Mucosa of gallbladder (tissue), 1 donor: Measurements from ENCODE around the gene RASGRF1. TPM values are rescaled to one million over a fixed set of nuclear protein-coding genes. Genes with fewer than 3 reads are reported as not detected.
"Not testable (repeated sequence)": the region's sequence is repeated elsewhere in the genome, so short reads cannot be mapped to it uniquely, and the experiment has no call there.

Experiments
- DNase-seq: peaks from one replicate; pipeline ENCODE4 v3.0.0-alpha.2; 2020; ENCODE audit warnings: low spot score
- total RNA-seq: library from RNA; stranded (reverse); gene quantifications from one replicate; pipeline ENCODE4 v1.2.1, GENCODE V29; 2021
- donor health status: DM: no; HTN: no; CAD: no.

Gene RASGRF1, protein sequence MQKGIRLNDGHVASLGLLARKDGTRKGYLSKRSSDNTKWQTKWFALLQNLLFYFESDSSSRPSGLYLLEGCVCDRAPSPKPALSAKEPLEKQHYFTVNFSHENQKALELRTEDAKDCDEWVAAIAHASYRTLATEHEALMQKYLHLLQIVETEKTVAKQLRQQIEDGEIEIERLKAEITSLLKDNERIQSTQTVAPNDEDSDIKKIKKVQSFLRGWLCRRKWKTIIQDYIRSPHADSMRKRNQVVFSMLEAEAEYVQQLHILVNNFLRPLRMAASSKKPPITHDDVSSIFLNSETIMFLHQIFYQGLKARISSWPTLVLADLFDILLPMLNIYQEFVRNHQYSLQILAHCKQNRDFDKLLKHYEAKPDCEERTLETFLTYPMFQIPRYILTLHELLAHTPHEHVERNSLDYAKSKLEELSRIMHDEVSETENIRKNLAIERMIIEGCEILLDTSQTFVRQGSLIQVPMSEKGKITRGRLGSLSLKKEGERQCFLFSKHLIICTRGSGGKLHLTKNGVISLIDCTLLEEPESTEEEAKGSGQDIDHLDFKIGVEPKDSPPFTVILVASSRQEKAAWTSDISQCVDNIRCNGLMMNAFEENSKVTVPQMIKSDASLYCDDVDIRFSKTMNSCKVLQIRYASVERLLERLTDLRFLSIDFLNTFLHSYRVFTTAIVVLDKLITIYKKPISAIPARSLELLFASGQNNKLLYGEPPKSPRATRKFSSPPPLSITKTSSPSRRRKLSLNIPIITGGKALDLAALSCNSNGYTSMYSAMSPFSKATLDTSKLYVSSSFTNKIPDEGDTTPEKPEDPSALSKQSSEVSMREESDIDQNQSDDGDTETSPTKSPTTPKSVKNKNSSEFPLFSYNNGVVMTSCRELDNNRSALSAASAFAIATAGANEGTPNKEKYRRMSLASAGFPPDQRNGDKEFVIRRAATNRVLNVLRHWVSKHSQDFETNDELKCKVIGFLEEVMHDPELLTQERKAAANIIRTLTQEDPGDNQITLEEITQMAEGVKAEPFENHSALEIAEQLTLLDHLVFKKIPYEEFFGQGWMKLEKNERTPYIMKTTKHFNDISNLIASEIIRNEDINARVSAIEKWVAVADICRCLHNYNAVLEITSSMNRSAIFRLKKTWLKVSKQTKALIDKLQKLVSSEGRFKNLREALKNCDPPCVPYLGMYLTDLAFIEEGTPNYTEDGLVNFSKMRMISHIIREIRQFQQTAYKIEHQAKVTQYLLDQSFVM (N-terminal part only)
- total RNA-seq, result 0.32 TPM

DNA sequence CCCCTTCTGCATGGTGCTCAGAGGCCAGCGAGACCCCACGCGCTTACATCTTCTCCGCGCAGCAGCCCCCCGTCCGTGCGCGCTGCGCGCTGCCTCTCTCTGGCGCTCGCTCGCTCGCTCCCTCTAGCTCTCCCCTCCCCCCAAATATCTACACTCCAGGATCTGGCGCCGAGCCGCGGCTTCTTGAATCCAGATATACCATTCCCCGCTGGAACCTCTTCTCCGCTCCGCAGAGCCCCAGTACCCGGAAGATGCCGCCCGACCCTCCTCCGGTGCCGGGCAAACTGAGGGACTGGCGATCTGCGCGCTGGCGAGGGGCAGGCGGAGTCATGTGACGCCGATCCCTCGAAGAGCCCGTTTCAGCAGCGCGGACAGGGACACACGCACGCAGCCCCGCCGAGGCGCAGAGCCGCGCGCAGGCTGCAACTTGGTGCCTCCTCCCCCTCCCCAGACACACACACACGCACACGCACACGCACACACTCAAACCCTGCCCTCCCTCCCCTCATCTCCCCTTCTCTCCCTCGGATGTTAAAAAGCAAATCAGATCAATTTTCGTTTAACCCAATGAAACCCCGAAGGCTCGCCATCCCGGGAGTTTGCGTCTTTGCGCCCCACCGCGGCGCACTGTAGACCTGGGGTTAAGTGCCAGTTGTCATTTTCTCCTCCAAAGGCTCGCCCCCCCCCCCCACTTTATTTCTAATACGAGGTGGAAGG is at the start of gene RASGRF1:
Gene RASGRF1, minus strand, starts transcription at position 294 of the 717 bp plus-strand sequence. Its CDS starts 282 bp downstream, at position 12.
- DNase-seq, result no peak

DNA sequence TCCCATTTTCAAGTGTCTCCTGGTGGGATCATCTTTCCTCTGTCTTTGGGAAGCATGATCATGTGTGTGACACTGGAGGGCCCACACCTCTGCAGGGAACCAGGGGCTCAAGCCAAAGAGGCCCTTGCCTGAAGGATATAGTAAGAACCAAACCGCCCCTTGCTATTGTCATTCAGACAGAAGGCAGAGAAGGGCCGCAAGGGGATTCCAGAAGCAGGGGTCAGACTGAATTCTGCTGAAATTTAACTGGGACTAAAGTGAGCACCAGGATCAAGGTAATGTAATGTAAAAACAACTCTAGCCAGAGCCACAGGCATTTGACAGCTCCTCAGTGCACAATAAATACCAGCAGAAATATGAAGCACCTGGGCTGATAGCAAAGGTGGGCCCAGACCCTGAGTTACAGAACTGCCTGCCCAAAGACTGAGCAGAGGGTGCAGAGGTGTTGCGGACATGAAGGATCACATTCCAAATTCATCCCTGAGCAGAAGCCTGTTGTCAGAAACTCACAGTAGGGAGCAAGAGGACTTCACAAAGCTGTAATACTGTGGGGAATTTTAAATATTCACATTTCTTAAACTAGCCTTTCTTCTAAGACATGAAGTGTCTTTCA is 46.0 kb upstream of the RASGRF1 start:
- no peak for DNase-seq

DNA sequence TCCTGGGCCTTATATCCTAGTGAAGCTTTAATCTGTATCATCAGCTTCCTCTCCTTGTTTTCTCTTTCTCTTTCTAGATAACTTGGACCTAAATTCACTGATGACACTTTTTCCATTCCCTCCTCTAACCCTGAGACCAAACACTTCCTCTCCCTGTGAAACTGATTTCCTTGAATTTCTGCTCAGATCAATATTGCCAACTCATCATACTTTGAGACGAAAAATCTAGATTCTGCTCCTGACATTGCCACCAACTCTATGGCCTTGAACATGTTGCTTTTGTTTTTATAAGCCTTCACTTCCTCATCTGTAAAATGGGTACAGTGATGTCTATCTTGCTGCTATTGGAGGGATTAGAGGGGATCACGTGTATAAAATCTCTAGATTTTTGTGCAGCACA is 42.7 kb upstream of the RASGRF1 start:
- DNase-seq, result no peak

DNA sequence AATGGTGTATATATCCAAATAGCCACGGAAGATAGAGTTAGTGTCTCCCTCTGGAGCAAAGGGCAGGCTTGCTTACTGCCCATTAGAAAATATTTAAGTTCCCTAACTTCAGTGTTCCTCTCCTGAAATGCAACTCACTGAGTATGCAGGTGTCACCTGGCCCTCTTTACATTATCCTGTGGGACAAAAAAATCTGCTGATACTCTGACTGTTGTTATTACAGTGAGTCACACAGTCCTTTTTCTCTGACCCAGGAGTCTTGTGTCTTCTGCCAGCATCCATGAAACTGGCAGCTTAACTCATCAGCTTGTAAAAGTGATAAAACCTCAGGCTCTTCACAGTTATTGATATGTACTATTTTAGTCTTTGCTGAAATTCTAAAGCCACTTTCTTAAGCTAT is 42.2 kb upstream of the RASGRF1 start:
- DNase-seq, result no peak

DNA sequence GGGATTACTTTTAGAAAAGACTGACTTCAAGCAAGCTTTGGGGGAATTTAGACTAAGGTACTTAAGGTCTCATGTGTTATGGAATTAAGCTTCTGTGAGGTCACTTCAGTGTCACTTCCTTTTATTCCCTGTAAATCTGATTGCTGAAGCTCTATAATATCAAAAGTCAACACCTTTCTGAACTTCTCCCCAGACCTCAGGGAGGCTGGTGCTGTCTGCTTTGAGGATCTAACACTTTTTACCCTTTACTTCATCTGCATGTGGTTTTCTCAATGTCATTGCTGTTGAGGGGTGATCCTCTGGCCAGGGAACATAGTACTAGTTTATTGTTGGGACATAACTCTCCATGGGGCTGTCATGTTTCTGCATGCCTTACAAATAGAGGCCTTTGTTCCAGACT is 41.8 kb upstream of the RASGRF1 start:
- DNase-seq, result no peak

DNA sequence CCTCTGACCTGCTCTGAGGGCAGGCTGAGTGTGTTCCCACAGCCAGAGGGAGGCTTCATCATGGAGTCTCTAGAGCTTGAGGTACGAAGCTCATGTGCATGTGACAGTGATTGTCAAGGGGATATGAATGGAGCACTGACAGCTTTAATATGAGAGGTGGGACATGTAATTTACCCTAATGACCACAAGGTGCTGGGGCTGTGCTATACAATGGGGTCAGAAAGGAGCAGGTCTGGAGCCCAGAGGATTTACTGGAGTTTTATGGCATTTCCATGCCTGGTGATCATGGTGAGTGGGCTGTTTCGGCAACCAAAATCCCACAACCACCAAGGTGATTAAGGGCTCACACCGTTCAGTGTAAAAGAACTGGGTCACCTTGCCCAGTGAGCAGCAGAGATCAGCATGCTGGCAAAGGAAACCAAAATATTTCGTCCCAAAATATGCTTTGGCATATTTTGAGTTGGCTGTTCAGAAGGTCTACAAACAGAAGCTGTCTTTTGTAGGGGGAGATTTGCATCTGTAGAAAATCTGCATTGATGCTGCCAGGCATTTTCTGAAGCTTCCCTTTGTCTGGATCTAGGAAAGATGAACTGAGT is 40.1 kb upstream of the RASGRF1 start:
- DNase-seq, result no peak

DNA sequence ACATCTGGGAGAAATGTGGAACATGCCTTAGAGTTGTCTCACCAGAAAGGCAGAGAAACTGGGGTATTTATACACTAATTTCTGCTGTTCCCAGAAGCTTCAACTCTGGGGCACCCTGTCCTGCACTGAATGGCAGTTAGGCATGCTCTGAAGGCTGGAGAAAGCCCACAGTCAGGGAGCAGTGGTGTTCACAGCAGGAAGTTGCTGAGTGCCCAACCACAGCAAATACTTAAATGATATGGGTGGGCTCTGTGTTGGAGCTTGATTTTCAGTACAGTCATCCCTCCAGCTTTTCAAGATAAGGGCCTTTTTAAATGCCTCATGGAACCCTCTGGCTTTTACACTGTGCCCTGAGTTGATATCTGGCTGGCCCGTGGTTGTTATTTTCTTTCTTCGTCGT is 38.7 kb upstream of the RASGRF1 start:
- no peak for DNase-seq

DNA sequence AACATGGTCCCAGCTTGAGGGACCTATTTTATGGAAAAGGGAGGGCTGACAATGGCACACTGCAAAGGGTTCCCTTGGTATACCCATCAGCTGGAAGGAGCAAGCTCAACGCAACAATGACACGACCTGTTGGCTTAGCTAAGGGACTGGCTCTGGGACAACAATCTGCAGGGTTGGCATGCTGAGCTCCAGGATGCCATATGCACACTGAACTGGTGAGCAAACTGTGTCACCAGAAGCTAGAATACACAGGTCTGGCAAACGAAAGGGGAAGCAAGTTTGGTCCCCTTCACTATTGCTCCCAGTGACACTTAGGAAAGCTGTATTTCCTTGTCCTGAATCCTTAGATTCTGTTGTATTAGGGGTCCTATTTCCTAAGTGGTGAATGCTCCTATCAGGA is 38.0 kb upstream of the RASGRF1 start:
- DNase-seq, result no peak

DNA sequence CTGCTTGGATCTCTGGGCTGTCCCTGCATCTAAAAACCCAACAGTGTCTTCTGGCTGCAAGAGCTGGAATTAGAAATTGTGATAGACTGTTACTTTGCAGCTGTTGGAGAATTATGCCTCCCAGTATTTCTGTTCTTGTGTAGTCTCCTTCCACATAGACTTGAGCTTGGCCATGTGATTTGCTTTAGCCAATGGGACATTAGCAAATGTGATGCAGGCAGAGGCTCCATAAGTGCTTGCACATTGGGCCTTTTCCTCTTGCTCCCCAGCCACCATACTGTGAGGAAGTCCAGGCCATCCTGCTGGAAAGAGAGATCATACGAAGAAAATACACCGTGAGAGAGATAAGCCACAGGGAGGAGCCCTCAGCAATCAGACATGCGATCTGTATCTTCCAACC is 33.8 kb upstream of the RASGRF1 start:
- DNase-seq, result no peak

DNA sequence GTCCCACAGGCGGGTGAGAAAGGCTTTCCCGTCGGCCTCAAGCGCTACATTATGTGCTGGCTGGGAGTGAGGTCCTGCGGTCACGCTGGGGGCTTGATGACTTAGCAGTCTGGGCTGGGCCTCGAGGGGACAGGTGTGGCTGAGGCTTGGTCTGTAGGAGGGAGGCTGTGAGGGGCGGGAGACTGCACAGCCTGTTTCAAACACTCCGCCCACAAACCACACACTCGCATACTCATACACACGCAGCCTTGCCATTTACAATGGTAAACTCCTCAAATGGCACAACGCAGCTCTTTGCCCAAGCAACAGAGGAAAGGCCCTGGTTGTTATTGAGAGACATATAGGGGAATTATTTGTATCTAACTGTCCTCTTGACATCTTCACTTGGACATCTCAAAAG is 32.4 kb upstream of the RASGRF1 start:
- DNase-seq, result no peak

DNA sequence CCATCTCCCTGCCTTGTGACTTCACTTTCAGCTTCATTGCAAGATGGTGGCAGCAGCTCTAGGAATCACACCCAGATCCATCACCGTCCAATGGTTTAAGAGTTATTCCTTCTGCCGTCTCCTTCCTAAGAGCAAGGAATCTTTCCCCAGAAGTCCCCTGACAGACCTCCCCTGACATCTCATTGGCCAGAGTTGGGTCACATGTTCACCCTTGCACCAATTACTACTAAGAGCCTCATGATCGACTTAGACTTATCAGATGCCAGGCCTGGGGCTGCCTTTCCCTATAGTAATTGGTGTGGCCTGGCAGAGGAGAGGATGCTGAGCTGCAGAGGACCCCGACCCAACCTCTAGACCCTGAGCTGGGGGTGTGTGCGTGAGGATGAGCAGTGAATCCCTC is 31.8 kb upstream of the RASGRF1 start:
- peak; percentile 1 for DNase-seq

DNA sequence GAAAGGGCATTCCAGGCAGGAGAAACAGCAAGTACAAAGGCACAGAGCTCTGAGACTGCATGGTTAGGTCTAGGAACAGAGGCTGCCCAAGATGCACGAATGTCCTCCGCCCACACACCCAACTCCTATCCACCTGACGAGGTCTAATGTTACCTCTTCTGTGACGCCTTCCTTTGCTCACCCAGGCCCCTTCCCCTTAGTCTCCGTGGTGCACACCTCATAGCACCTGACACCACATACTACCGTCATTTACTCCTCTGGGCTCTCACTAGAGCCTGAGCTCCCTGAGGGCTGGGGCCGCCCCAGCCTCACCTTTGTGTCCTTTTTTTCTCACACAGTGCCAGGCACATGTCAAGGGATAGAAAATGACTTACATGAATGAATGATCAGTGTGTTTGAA is 31.0 kb upstream of the RASGRF1 start:
- DNase-seq, result no peak

DNA sequence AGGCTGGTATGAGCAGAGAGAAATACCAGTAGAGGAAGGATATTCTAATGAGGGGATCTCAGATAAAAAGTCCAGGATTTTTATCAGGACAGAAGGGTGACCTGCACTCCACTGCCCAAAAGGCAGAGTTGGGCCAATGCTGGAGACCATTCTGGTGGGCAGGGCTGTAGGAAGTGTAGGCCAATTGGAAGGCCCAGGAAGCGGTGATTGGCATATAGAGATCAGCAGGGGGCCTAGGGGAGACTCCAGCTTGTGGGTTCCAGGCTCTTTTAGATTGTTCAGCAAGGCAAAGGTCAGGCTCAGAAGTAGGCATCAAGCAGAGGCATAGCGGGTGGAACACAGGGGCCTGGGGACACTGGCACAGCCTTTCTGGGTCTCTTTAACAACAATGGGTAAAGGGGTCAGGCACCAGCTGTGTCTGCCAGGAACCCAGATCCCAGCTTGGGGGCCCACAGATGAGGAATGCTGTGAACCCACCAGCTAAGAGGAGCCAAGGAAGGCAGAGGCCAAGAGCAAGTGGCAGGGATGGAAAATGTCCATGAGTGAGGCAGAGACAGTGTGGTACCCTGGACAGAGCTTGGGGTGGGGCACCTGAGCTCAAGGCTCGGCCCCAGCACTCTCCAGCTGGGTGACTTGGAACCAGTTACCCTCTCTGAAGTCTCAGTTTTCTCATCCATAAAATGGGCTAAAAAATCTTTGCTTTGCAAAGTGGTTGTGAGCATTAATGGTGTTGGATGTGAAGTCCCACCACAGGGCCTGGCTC is 27.0 kb upstream of the RASGRF1 start:
- DNase-seq, result no peak

DNA sequence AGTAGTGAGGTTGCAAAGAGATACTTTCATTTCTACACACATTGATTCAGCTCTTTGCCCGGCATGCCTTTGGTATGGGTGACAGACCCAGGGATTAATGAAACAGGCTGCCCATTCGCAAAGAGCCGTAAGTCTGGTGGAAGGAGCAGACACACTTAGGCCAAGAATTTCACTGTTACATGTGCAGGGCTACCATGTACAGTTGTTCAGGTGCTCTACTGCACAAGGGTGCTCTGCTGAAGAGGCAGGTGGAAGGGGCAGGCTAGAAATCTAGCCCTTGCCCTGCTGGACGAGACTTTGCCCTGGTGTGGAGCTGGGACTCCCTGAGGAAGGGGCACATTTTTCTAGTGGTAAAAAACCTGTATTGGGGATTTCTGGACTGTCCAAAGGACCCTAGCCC is 26.2 kb upstream of the RASGRF1 start:
- no peak for DNase-seq

DNA sequence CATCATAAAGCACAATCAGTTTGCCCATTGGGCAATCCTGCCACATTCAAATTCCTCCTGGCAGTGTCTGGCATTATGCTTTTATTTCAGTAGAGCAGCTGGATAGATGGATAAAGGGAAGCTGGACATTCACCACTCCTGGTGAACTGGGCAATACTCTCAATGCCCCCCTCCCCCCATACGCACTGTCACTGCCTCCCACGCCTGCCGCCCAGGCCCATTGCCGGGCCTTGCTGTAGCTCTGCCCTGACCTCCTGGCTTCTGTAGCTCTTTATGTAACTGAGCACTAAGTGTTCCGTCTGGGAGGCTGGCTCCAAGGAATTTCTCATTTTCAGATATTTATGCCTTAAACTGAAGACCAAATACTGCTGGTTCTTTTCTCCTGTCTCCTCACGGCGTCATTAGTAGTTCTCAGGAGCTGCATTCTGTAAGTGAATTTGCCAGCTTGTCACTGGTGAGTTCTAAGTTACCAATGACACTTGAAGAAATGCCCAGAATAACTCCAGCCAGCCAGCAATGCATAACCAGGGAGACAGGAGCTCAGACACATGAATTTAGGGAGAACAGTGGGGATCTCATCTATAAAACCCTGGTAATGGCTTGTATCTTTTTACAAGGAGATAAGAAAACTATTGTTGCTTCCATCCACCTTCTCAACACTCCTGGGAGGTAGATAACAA is 25.5 kb upstream of the RASGRF1 start:
- DNase-seq, result no peak

DNA sequence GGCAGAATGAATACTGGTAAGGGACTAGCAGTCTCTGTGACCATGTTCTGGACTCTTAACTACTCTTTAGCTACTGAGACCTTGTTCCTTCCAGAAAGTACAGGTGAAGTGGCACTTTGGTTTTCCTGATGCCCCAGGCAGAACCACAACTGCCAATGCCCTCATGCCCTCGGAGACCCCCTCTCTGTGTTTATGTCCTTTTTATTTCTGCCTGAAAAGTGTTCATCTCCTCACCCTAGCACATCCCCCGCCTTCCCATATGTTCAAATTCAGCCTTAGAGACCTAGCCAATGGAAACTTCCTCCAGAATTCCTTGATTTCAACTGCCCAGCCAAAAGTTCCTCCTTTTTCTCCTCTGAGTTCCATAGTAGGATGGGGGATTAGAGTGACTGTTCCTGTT is 23.3 kb upstream of the RASGRF1 start:
- DNase-seq, result no peak

DNA sequence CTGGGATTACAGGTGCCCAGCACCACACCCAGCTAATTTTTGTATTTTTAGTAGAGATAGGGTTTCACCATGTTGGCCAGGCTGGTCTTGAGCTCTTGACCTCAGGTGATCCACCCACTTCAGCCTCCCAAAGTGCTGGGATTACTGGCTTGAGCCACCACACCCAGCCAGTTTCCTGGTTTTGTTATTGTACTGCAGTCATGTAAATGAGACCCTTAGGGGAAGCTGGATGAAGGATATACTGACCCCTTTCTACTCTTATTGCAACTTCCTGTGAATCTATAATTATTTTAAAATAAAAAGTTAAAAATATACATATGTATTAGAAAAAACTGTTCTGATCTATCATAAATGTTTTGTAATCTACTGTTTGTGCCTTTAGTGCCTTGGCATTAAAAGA is 20.8 kb upstream of the RASGRF1 start:
- not testable (repeated sequence) for DNase-seq

DNA sequence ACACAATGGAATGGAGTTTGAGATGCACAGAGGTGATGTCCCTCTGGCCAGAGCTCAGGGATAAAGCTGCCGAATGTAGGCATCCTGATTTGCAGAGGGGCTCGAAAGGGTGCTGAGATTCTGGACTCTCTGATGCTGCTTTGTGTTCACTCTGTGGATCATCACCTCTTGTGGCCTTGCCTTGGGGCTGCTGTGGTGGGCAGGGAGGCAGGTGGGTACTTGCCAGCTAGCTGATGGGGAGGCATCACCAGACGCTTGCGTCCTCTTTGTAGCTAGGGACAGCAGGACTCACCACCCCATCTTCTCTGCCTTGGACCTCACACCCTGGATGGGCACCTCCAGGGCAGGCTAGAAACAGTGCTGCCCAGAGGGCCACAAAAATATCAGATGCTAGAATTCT is 14.6 kb upstream of the RASGRF1 start:
- no peak for DNase-seq

DNA sequence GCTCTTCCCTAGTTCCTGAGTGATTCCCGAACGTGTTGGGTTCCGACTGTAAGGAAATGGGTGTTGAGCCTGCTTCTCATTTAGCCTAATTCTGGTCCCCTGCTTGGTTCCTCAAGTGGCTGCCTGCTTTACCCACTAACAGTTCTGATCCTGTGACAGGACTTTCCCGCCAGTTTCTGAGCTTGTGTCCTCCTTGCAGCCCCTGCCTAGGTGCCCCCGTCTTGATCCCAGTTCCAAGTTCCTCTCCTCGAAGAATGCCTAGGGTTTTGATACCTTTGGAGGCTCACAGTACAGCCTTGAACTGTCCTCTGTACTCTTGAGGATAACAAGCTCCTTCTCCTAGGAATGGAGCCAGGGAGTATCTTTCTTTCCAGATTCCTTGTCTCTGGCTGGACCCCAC is 12.0 kb upstream of the RASGRF1 start:
- no peak for DNase-seq
